K562 (cell line): ENCODE data around the gene GABRA5.

Experiments
- ATF2 ChIP-seq: sonication (generic); formaldehyde crosslinking; IDR thresholded peaks from 2 replicates; pipeline ENCODE4 v1.8.1; 2022; ENCODE audit warnings: missing genetic modification reagents
- CC2D1A ChIP-seq: fragments of 450-650 bp; IDR thresholded peaks from 2 replicates; pipeline ENCODE4 v1.6.1; 2017; ENCODE audit warnings: mild to moderate bottlenecking
- TF ChIP-seq, protein P1 (sequence below), 3 experiments: IDR thresholded peaks in 2 of 3; conservative IDR thresholded peaks in 1 of 3; 2 replicates each; pipeline ENCODE4 v1.5.1; 2011 to 2012; ENCODE audit warnings: low read length in 3 of 3, mild to moderate bottlenecking in 3 of 3, control low read depth in 2 of 3, improper control_type of control experiment in 1 of 3, inconsistent platforms in 1 of 3, low read depth in 1 of 3, mixed read lengths in 1 of 3, moderate library complexity in 1 of 3; ENCODE audit not compliant: insufficient read depth in 2 of 3

GRCh38 chr15:26950001-26950400 lies 83.1 kb downstream of the GABRA5 start:
- TF ChIP-seq, protein P1, sequence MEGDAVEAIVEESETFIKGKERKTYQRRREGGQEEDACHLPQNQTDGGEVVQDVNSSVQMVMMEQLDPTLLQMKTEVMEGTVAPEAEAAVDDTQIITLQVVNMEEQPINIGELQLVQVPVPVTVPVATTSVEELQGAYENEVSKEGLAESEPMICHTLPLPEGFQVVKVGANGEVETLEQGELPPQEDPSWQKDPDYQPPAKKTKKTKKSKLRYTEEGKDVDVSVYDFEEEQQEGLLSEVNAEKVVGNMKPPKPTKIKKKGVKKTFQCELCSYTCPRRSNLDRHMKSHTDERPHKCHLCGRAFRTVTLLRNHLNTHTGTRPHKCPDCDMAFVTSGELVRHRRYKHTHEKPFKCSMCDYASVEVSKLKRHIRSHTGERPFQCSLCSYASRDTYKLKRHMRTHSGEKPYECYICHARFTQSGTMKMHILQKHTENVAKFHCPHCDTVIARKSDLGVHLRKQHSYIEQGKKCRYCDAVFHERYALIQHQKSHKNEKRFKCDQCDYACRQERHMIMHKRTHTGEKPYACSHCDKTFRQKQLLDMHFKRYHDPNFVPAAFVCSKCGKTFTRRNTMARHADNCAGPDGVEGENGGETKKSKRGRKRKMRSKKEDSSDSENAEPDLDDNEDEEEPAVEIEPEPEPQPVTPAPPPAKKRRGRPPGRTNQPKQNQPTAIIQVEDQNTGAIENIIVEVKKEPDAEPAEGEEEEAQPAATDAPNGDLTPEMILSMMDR (IDR thresholded peaks at IDR 0.05 in 2 of 3, conservative IDR thresholded peaks at IDR 0.05 in 1 of 3; ENCODE audit: insufficient read depth in 2 of 3, low read depth in 1 of 3, low read length in 3 of 3) = no peak
- TF ChIP-seq CC2D1A = no peak
- TF ChIP-seq ATF2 (CRISPR knock-in tag) = no peak
